ENCODE results near the gene ZNF93.
"Not testable (repeated sequence)": the region's sequence is repeated elsewhere in the genome, so short reads cannot be mapped to it uniquely, and the experiment has no call there.

Gene ZNF93

GRCh38 chr19:19873381-19873780 is 27.4 kb upstream of the ZNF93 start:
- Histone ChIP-seq H3K36me3 (ENCODE audit: insufficient read depth) (no peaks in the 10 kb centered on the region), H3K79me2 (ENCODE audit: insufficient read depth, low read depth) (peaks cover under 1% of the 10 kb centered on the region; the same call in 1 of the 2 replicates), H3K4me3 (IDR thresholded peaks at IDR 0.05; ENCODE audit: insufficient read depth, low read depth, low read length) (no peak overlapping the region)

GRCh38 chr19:19877724-19878123 is 23.0 kb upstream of the ZNF93 start:
- H3K4me3 ChIP-seq (IDR thresholded peaks at IDR 0.05; ENCODE audit: insufficient read depth, low read depth, low read length), result no peak overlapping the region
- no peaks in the 10 kb centered on the region for H3K79me2 ChIP-seq (ENCODE audit: insufficient read depth, low read depth)
- H3K4me1 ChIP-seq (ENCODE audit: low read depth, poor library complexity, severe bottlenecking), result no peaks in the 10 kb centered on the region
- no peak overlapping the region for H3K9ac ChIP-seq
- no peak for TF ChIP-seq CTCF (conservative IDR thresholded peaks at IDR 0.05; ENCODE audit: low read depth, low read length)
- no peak overlapping the region for H3K4me2 ChIP-seq
- no peak overlapping the region for H2AFZ ChIP-seq (ENCODE audit: low read depth)
- H3K27ac ChIP-seq, result no peak overlapping the region
- H3K36me3 ChIP-seq (ENCODE audit: insufficient read depth), result no peaks in the 10 kb centered on the region
- no peaks in the 10 kb centered on the region for H3K27me3 ChIP-seq (ENCODE audit: insufficient read depth, low read depth)
- no peaks in the 10 kb centered on the region for H4K20me1 ChIP-seq (ENCODE audit: insufficient read depth)

More at GRCh38 chr19:19873381-19873780, 27.4 kb upstream of the ZNF93 start:
- H3K4me1 ChIP-seq (ENCODE audit: low read depth, poor library complexity, severe bottlenecking), result no peaks in the 10 kb centered on the region
- no peak overlapping the region for H3K9ac ChIP-seq
- TF ChIP-seq CTCF (conservative IDR thresholded peaks at IDR 0.05; ENCODE audit: low read depth, low read length), result no peak
- H2AFZ ChIP-seq (ENCODE audit: low read depth), result no peak overlapping the region
- H3K4me2 ChIP-seq, result no peak overlapping the region
- H3K27me3 ChIP-seq (ENCODE audit: insufficient read depth, low read depth), result no peaks in the 10 kb centered on the region
- no peak overlapping the region for H3K27ac ChIP-seq
- no peaks in the 10 kb centered on the region for H4K20me1 ChIP-seq (ENCODE audit: insufficient read depth)

GRCh38 chr19:19884583-19884982 is 16.2 kb upstream of the ZNF93 start:
- Histone ChIP-seq H3K4me2 (no peak overlapping the region), H3K27ac (no peak overlapping the region), H3K4me3 (IDR thresholded peaks at IDR 0.05; ENCODE audit: insufficient read depth, low read depth, low read length) (no peak overlapping the region), H3K27me3 (ENCODE audit: insufficient read depth, low read depth) (no peaks in the 10 kb centered on the region), H3K79me2 (ENCODE audit: insufficient read depth, low read depth) (no peaks in the 10 kb centered on the region), H2AFZ (ENCODE audit: low read depth) (no peak overlapping the region), H3K4me1 (ENCODE audit: low read depth, poor library complexity, severe bottlenecking) (no peaks in the 10 kb centered on the region), H3K9ac (no peak overlapping the region), H4K20me1 (ENCODE audit: insufficient read depth) (no peaks in the 10 kb centered on the region), H3K36me3 (ENCODE audit: insufficient read depth) (no peaks in the 10 kb centered on the region)
- TF ChIP-seq CTCF (conservative IDR thresholded peaks at IDR 0.05; ENCODE audit: low read depth, low read length), result no peak

- H3K27me3 ChIP-seq (ENCODE audit: insufficient read depth, low read depth); H2AFZ ChIP-seq (ENCODE audit: low read depth); H3K79me2 ChIP-seq (ENCODE audit: insufficient read depth, low read depth); H3K4me3 ChIP-seq (IDR thresholded peaks at IDR 0.05; ENCODE audit: insufficient read depth, low read depth, low read length); H3K27ac ChIP-seq; H3K36me3 ChIP-seq (ENCODE audit: insufficient read depth); H3K4me1 ChIP-seq (ENCODE audit: low read depth, poor library complexity, severe bottlenecking); H3K4me2 ChIP-seq; H3K9ac ChIP-seq; H4K20me1 ChIP-seq (ENCODE audit: insufficient read depth): not testable (repeated sequence)
Measured at GRCh38 chr19:19892055-19892941, 8.4 kb upstream of the ZNF93 start.

- Histone ChIP-seq H3K36me3 (ENCODE audit: insufficient read depth) (no peaks in the 10 kb centered on the region), H3K79me2 (ENCODE audit: insufficient read depth, low read depth) (no peaks in the 10 kb centered on the region), H3K27ac (no peak overlapping the region), H3K4me2 (no peak overlapping the region), H2AFZ (ENCODE audit: low read depth) (no peak overlapping the region), H4K20me1 (ENCODE audit: insufficient read depth) (no peaks in the 10 kb centered on the region), H3K4me1 (ENCODE audit: low read depth, poor library complexity, severe bottlenecking) (no peaks in the 10 kb centered on the region), H3K27me3 (ENCODE audit: insufficient read depth, low read depth) (no peaks in the 10 kb centered on the region), H3K4me3 (IDR thresholded peaks at IDR 0.05; ENCODE audit: insufficient read depth, low read depth, low read length) (no peak overlapping the region), H3K9ac (no peak overlapping the region)
- TF ChIP-seq CTCF (conservative IDR thresholded peaks at IDR 0.05; ENCODE audit: low read depth, low read length), result no peak
Measured at GRCh38 chr19:19900139-19900728, 512 bp upstream of the ZNF93 start.

GRCh38 chr19:19907551-19907950 is 6.8 kb downstream of the ZNF93 start:
- H3K4me2 ChIP-seq; H3K27me3 ChIP-seq (ENCODE audit: insufficient read depth, low read depth); H3K9ac ChIP-seq; H2AFZ ChIP-seq (ENCODE audit: low read depth); H3K79me2 ChIP-seq (ENCODE audit: insufficient read depth, low read depth); H3K4me1 ChIP-seq (ENCODE audit: low read depth, poor library complexity, severe bottlenecking); H3K36me3 ChIP-seq (ENCODE audit: insufficient read depth); H3K27ac ChIP-seq; H4K20me1 ChIP-seq (ENCODE audit: insufficient read depth); H3K4me3 ChIP-seq (IDR thresholded peaks at IDR 0.05; ENCODE audit: insufficient read depth, low read depth, low read length): not testable (repeated sequence)
